Posterior cingulate gyrus (tissue), 11 donors: Measurements from ENCODE around the gene MYO5B.

ENCODE experiments used
- DNase-seq, 10 donors: peaks; one replicate each; pipeline versions ENCODE4 v3.0.0 to v3.0.0-alpha.2; 2020 to 2021; ENCODE audit warnings: mixed read lengths in 3 of 10
- intact Hi-C: fragments of 100-400 bp; cut with DNase I; formaldehyde crosslinking; loops from one replicate; pipeline ENCODE4 v1.15.1; 2023

MYO5B gene

DNA sequence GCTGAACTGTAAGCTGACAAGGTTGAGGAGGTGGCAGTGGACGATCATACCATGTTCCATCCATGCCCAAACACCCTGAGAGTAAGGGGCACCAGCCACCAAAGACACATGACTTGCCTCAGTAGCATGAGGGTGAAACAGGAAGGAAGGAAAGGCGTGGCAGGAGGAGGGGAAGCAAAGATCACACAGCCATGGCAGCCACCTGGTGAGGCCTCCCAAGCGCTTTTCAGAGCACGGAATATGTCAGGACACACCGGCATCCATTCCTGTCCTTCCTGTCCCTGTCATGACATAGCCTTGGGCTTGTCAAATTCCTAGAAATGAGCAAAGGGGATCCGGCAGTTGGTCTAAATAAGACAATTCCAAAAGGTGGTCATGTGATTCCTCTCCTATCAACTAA, 118.7 kb downstream of the MYO5B start:
- intact Hi-C loops = no loop called here
- no peak for DNase-seq

DNA sequence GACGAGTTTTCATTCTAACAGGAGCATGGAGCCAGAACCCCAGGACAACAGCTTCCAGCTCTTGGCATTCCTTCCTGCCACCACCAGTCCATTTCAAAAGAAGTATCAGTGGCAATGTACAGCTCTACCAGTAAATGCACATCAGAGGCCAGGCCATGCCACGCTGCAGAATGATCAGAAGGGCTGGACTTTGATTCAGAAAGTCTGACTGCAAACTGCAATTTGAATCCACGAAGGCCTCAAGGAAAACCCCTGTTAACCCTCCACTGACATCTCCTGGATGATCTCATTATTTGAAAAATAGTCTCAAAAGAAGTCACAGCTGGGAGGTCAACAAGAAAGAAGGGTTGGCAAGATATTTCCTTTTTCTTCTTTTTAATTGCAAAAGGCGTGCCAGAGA, 119.2 kb downstream of the MYO5B start:
- intact Hi-C loops = no loop called here

DNA sequence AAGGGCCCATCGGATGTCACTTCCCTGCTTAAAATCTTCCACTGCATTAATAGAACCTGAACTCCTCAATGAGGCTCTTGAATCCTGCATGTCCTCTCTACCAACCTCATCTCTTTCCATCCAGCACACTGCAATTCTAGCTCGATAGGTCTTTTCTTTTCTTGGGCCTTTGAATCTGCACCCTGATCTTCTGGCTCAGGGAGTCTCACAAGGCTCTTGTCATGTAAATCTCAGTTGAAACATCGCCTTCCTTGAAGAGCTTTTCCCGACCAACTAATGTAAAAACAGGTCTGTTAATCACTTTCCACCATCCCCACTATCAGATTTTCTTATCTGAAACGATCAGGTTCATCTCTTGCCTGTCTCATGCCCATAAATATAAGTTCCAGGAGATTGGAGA, 120.5 kb downstream of the MYO5B start:
- intact Hi-C loops = no loop called here
- DNase-seq = no peak

More for the DNA sequence above, 119.2 kb downstream of the MYO5B start:
- DNase-seq = no peak

DNA sequence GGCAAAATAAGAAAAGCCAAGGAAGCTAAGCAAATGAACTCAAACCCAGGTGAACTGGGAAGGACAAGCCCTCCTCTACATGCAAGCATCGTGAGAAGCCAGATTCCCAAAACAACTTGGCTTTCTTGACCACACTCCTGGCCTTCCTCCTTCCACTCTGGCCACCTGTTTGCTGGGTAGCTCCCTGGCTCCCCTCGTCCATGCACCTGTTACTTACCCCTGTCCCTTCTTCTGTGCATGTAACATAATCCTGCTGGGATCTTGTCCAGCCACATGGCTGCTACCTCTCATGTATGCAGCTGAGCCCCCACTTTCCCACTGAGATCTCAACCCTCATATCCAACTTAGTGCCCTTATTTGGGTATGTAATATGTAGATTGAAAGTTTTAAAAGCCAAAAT, 121.6 kb downstream of the MYO5B start:
- DNase-seq = no peak
- intact Hi-C loops = no loop called here

DNA sequence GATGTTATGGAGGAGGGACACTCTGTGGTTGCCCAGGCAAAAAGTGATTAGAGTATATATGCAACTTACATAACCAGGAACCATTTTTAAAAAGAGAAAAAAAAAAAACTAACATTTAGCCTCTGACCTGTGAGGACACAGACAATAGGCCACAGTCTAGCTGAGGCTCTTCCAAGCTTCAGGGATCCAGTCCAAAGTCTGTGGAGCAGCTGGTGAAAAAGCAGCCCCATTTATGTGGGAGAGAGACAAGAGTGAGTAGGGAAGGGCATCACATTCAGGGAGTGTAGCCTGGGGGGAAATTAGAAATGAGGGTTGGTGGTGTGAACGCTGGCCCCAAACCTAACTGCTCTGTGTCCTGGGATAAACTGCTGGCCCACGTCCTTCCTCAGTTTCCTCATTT, 122.8 kb downstream of the MYO5B start:
- intact Hi-C loops = no loop called here
- DNase-seq = no peak

DNA sequence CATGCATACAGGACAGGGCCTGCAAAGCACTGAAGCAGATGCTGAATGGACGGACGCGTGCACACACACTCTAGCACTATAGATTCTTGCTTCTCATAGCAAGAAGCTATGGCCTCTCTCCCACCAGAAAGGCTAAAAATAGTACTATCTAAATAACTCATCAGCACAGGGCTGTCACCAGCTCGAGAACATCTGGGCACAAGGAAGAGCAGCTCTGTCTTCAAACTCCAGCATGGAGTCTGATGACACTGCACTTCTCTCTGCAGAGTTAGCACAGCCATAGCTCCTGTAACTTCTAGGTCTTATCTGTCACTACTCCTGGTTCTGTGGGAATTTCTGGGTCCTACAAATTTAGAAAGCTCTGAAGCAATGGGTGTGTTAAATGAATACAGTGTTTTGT, 123.5 kb downstream of the MYO5B start:
- intact Hi-C loops = no loop called here
- DNase-seq = no peak

DNA sequence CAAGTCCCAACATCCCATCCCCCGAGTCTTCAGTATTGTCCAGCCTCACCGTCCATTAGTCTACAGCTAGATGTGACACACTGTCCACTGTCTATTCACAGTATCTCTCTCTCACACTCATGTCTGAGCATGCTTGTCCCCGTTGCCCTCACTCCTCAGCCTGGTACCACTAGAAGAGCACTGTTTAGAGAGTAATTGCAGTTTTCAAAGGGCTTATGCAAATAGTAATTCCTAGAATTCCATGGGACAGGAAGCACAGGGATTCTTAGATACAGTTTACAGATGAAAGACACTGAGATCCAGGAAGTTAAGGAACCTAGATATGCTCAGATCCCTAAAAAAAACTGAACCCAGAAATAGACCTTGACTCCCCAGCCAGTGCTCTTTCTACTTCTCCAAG, 125.5 kb downstream of the MYO5B start:
- no peak for DNase-seq
- intact Hi-C loops = no loop called here

DNA sequence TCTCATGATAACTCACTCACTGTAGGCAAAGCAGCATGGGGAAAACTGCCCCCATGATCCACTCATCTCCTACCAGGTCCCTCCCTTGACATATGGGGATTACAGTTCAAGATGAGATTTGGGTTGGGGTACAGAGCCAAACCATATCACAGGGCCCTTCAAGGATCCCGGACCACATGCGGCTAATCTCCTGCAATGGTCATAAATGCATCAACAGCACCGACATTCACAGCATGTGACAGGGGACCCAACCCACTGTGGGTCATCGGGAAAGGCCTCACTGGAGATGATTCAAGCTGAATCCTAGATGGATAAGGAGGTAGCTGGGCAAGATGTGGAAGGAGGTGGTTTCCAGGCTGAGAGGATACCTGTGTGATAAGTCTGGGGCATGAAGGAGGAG, 129.4 kb downstream of the MYO5B start:
- intact Hi-C loops = no loop called here
- no peak for DNase-seq

DNA sequence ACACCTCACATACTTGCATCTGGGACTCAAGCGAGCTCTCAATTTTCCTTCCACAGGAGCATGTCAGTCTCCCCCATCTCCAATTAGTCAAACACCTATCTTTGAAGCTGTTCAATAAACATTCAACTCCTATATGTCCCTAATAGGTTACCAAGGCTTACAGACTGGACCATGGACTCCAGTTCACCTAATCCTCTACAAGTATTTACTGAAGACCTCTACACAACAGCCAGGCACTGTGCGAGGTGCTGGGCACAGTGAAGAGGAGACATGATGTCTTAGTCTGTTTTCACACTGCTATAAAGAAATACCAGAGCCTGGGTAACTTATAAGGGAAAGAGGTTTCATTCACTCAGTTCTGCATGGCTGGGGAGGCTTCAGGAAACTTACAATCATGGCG, 129.9 kb downstream of the MYO5B start:
- DNase-seq = no peak
- intact Hi-C loops = no loop called here

DNA sequence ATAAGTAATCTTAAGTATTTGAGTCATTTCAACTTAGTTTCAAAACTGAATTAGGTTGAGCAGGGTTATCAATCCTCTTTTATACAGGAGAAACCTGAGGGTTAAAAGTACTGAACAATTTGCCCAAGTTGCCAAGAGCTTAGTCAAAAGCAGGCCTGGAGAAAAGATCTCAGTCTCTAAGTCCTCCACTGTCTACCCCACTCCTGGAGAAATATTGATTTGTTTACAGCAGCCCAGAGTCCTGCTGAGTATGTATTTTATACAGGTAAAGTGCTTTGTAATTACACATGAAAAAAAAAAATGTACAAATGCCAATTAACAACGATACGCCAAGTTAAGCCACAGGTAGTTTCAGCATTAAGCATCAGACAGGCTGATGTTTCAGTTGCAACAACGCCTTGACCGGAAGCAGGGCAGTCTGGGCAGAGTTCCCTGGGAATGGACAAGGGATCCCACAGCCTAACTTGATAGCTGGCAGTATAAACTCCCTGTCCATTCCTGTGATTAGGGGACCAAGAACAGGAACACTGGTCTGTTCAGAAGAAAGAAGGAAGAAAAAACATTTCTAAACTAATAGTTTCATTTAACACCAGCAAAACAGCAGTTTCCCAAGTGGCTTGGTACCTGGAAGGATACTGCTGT, 132.9 kb downstream of the MYO5B start:
- no peak for DNase-seq
- intact Hi-C loops = no loop called here

DNA sequence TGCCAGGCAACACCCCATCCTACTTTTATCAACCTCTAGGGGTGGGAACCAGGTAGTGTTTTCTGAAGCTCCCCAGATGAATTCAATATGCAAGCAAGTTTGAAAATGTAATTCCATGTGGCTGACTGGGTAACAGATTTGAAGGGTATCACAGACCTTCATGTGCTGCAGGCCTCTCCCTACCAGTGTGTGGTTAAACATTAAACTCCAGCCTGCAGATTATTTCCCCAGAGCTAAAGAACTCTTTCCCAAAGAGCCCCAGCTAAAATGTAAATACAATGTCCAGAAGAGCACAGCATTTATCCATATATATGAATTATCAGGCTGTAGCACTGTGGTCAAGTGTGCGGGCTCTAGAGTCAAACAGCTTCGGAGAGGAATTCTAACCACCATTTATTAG, 134.1 kb downstream of the MYO5B start:
- DNase-seq = no peak
- intact Hi-C loops = no loop called here

DNA sequence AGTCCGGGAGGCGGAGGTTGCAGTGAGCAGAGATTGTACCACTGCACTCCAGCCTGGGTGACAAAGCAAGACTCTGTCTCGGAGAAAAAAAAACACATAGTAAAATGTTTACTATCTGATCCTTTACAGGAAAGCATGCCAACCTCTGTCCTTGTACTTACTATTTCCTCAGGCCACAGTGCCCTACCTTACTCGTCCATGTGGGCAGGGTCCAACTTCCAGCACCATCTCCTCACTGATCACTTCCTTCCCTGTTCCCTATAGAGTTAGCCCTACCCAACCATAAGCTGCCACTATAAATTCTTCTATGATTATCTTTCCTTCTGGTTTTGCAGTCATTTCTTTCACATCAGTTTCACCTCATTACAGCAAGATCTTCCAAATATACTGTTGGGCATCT, 136.2 kb downstream of the MYO5B start:
- intact Hi-C loops = no loop called here
- no peak for DNase-seq

DNA sequence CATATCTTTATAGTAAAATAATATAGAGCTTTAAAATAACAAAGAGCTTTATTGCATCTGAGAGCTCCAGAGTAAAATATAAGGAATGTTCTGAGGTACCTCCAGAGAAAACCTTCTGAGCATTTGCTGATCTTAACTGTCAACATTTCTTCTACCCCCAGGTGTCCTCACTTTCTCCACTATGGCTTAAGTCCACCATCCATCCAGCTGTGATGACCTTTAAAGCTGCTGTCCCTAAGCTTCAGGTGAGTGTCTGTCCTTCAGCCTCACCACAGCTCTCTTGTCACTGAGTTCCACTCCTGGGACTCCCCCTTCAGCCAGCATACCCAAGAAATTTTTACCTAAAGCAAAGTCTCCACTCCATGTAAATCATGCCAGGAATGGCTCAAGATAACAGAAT, 137.9 kb downstream of the MYO5B start:
- DNase-seq = no peak
- intact Hi-C loops = no loop called here

DNA sequence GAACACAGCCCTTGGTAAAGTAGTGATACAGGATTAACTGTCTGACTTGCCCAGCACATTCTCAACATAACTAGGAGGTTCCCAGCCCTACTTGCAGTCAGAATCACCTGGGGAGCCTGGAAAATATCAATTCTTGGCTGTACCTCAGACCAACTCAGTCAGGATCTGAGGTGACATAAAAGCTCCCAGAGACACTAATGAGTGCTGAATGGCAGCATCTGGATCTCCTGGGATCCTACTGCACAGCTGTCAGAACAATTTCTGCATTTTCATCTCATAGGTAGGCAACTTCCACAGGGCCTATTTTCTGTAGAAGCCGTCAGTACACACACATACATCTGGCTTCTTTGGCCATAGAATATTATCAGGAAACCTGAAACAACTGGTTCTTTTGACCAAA, 138.8 kb downstream of the MYO5B start:
- DNase-seq = no peak
- intact Hi-C loops = no loop called here

DNA sequence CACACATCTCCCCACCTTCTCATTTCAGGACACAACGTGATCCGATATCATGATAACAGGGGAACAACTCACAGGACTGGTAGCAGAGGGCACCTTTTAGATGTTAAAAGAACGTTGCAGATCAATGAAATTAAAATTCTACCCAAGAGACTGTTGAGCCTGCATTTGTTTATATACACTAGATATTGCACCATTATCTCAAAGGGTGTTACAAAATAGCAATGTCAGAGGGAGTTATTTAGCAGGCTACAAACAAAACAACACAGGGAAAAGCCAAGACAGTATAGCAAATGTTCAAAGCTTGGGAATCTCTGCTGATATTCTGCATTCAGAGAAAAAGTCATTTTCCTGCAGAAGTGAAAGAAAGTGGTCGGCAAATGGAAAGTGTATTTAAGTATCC, 139.5 kb downstream of the MYO5B start:
- intact Hi-C loops = no loop called here
- no peak for DNase-seq

DNA sequence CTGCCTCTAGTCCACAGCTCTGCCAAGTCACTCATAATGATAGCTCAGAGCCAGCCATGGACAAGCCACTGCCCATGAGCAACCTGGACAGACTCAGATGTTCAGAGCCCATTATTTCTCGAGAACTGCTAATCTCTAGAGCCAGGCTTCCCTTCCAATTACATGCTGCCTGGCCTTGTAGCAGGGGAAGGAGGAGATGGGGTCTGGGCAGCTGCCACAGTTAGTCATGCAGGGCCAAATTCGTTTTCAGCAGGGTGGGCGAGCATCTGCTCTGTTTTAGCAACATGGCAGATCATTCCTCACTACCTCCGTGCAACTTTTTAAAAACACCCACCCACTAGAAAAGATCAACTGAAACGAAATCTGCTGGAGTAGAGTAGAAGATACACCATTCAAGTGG, 141.8 kb downstream of the MYO5B start:
- peak in 7 of 10 donors; percentile 6 to 88 (median 45) for DNase-seq
- intact Hi-C loops = no loop called here

DNA sequence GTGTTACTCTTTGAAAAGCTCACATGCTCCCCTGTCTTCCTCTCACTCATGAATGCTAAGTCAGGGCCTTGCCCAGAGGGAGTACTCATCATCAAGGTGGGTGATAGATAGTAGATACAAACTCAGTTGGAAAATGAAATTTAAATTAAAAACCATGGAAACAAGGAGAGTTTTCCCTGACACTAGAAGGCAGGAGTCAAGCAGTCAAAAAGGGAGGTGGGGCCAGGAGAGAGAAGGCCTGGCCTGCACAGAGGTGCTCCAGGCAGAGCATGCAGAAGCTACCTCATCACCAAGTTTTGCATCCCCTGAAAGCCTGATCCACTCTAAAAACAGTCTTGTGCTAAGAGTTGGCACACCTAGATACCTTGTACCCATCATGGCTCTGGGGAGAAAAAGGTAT, 143.7 kb downstream of the MYO5B start:
- intact Hi-C loops = no loop called here
- DNase-seq = no peak

DNA sequence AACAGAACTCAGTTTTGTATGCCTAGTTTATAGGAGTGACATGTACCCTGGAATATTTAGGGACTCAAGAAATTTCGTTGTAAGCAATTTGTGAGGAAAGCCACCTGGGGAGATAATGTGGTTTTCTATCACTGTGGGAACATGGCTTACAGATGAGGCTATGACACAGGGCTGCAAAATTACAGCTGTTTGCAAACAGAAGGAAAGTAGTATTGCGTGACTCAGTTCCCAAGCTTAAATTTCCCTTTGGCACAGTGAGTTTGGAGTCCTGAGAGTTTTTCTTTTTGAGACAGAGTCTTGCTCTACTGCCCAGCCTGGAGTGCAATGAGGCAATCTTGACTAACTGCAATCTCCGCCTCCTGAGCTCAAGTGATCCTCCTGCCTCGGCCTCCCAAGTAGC, 149.8 kb downstream of the MYO5B start:
- intact Hi-C loops = no loop called here

DNA sequence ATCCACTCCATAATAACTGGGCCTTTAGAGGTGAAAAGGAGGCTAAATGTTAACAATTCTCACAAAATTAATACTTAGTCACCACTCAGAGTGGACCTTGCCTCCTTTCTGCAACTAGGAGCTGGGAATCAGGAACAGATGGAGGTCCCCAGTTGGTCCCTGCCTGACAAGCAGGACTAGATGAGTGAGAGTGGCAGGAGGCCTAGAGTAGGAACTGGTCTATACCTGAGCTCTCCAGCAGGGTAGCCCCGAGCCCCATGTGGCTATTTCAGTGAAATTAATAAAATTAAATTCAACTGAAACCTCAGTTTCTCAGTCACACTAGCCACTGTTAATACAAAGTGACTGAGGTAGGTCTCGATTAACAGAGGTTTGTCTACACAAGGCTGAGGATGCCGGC, 150.5 kb downstream of the MYO5B start:
- DNase-seq = no peak
- intact Hi-C loops = no loop called here

More for the DNA sequence above, 149.8 kb downstream of the MYO5B start:
- no peak for DNase-seq

DNA sequence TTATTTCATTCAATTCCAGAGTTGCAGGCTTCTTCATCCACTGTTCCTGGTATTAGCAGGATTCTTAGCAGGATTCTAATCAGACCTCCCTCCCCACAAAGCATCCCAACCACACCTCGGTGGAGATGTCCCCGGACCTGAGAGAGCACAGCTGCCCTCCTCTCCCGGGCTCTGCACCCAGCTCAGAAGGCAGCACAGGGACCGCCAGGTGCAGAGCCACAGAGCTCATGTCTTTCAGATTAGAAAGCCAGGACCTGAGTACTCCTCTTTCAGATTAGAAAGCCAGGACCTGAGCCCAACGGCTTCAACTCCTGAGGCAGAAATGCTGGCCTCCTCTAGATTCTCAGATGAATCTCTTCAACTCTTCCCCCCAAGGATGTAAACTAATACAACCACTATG, 152.3 kb downstream of the MYO5B start:
- intact Hi-C loops = no loop called here
- no peak for DNase-seq

DNA sequence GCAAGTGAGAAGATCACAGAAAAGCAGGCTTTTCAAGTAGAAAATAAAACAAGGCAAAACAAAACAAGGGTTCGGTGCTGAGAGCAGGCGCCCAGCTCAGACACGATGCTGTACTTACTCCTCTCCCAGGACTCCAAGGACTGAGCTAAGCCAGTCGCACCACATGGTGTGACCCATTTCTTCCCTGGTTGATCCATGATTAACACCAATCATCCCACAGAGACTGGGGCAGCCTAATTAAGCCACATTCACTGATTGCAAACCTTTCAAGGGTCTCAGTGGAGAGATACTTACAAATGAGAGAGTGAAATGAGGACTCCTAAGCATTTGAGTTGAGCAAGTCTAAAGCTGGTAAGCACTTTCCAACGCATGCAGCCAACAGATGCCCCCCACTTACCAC, 155.2 kb downstream of the MYO5B start:
- intact Hi-C loops = no loop called here
- no peak for DNase-seq

DNA sequence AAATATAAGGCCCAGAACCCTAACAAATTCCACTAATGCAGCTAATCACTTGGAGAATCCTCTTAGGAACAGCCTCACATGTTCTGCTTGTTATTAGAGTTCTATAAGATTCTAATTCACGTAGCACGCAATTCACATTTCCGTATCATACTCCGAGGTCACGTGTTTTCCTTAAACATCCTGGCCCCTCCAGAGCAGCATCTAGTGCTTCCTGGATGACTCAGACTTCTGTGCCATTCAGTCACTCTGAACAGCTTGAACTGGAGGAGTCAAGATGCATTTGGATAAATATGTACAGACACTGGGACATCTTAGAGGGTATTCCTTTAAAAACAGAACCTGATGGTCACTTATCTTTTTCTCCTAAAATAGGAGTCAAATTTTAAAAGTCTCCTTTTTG, 156.5 kb downstream of the MYO5B start:
- intact Hi-C loops = no loop called here
- no peak for DNase-seq

DNA sequence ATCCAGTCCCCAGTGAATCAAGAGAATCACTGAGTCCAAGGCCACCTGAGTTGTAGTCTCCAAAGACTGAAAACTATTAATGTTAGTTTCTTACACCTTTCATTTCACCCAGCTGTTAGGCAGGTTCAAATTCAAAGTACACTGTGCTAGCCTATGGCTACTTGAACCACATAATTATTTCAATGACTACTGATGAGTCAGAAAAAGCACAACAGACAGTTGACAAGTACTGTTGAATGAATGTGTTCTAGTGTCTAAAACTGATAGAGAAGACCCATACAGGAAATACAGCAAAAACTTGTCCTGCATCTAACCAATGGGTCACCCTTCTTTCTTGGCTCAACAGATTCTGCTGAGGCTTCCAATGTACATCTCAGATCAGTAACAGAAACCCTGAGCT, 160.9 kb downstream of the MYO5B start:
- intact Hi-C loops = no loop called here
- DNase-seq = no peak
